ENCODE measurements around the gene FILIP1L.

GRCh38 chr3:99829844-99830243 lies 284.5 kb downstream of the FILIP1L start:
- TF ChIP-seq POLR2AphosphoS5 (IDR thresholded peaks at IDR 0.05; ENCODE audit: low read depth, low read length) = no peak
- no peak for TF ChIP-seq TAF1 (IDR thresholded peaks at IDR 0.05; ENCODE audit: borderline replicate concordance, insufficient read depth, low read length)
- TF ChIP-seq, protein P1, sequence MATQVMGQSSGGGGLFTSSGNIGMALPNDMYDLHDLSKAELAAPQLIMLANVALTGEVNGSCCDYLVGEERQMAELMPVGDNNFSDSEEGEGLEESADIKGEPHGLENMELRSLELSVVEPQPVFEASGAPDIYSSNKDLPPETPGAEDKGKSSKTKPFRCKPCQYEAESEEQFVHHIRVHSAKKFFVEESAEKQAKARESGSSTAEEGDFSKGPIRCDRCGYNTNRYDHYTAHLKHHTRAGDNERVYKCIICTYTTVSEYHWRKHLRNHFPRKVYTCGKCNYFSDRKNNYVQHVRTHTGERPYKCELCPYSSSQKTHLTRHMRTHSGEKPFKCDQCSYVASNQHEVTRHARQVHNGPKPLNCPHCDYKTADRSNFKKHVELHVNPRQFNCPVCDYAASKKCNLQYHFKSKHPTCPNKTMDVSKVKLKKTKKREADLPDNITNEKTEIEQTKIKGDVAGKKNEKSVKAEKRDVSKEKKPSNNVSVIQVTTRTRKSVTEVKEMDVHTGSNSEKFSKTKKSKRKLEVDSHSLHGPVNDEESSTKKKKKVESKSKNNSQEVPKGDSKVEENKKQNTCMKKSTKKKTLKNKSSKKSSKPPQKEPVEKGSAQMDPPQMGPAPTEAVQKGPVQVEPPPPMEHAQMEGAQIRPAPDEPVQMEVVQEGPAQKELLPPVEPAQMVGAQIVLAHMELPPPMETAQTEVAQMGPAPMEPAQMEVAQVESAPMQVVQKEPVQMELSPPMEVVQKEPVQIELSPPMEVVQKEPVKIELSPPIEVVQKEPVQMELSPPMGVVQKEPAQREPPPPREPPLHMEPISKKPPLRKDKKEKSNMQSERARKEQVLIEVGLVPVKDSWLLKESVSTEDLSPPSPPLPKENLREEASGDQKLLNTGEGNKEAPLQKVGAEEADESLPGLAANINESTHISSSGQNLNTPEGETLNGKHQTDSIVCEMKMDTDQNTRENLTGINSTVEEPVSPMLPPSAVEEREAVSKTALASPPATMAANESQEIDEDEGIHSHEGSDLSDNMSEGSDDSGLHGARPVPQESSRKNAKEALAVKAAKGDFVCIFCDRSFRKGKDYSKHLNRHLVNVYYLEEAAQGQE (IDR thresholded peaks at IDR 0.05; ENCODE audit: insufficient read depth in 1 of 2, low read depth in 2 of 2, low read length in 2 of 2) = no peak
